Posterior vena cava (tissue), 2 donors: ENCODE data around the gene NCBP3. TPM values are rescaled to one million over a fixed set of nuclear protein-coding genes. Genes with fewer than 3 reads are reported as not detected.

Experiments used
- DNase-seq: peaks from one replicate; pipeline ENCODE4 v3.0.0-alpha.2; 2020; ENCODE audit warnings: low spot score
- intact Hi-C, 2 donors: fragments of 100-400 bp; cut with DNase I; formaldehyde crosslinking; loops; one replicate each; pipeline versions ENCODE4 v1.14.1 to v1.14.2; 2022 to 2023
- total RNA-seq, 2 donors: library from RNA; stranded (reverse); fragmentation: NEBNext Ultra II Directional; extraction: Animal tissue kit (Norgen Biotek cat#: 25700); gene quantifications; one replicate each; pipeline ENCODE4 v1.2.1, GENCODE V29; 2021
- donor health status: DM: yes; HTN: yes; CAD: no.
- donor health status: DM: yes; HTN: yes; CAD: no.

NCBP3 gene
- total RNA-seq, 2 donors from 2014 or later: 22.3 to 22.8 TPM

- intact Hi-C loops: no loop called here
- no peak for DNase-seq
Measured at GRCh38 chr17:3826191-3826590, 19.9 kb downstream of the NCBP3 start.

GRCh38 chr17:3821101-3821500 lies 24.9 kb downstream of the NCBP3 start:
- intact Hi-C loops: no loop called here
- no peak for DNase-seq

DNA sequence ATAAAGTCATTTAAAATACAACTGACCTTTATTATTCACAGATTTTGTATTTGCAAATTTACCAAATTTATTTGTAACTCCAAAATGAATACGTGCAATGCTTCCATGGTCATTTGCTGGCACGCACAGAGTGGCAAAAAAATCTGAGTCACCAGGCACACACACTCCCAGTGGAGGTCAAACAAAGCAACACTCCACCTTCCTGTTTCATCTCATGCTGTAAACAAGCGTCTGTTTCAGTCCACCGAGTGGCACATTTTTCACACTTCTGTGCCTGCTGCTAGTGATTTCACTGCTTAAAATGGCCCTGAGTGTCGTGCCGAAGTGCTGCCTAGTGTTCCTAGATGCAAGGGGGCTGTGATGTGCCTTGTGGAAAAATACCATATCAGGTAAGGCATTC lies 27.3 kb downstream of the NCBP3 start:
- DNase-seq: no peak
- intact Hi-C loops: no loop called here

DNA sequence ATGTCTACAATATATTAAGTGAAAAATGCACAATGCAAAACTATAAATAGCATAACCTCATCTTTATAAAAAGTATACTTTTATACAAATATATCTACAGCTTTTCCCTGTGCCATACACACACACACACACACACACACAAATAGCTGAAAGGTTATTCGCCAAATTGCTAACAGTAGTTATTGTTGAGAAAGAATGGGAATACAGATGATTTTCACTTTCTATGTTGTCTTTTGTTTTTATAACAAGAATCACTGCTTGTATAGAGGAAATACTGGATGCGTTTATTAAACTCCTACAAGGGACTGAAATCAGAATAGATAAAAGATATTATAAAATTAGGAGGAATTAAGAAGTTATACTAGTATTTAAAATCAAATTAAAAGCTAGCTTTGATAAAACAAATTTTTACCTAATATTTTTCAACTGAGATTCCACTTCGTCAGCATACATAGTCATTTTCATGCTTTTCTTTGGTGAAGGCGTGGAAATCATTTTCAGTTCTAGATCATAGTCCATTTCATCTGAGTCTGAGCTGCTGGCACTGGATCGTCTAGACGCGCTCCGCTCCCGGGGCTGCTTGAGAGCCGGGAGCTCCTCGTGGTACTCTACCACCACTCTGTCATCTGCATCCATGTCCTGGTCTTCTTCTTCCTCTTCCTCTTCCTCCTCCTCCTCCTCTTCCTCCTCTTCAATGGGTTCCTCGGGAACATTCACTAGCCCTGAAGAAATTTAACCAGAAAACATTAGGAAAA lies 28.0 kb downstream of the NCBP3 start:
- intact Hi-C loops: no loop called here
- no peak for DNase-seq

GRCh38 chr17:3815925-3816324 lies 30.1 kb downstream of the NCBP3 start:
- intact Hi-C loops: no loop called here
- DNase-seq: no peak

- no peak for DNase-seq
- intact Hi-C loops: no loop called here
Measured at GRCh38 chr17:3815122-3815521, 30.9 kb downstream of the NCBP3 start.

DNA sequence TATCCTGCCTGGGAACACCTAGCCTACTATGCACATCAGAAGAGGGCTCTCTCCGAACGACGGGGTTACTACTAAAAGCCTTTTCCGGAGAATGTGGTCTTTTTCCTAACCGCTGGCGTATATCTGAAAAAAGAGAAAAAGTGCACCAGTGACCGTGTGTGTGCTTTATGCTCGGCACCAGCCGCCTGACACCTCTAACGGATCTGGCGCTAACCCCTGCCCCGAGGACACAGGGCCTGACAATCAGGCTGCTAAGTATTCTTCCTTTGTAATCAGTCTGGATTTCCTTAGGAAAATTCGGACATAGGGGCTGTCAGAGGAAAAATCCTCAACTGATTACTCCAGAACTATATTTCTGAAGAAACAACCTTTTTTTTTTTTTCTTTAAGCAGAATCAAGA lies 31.7 kb downstream of the NCBP3 start:
- DNase-seq: no peak
- intact Hi-C loops: no loop called here

DNA sequence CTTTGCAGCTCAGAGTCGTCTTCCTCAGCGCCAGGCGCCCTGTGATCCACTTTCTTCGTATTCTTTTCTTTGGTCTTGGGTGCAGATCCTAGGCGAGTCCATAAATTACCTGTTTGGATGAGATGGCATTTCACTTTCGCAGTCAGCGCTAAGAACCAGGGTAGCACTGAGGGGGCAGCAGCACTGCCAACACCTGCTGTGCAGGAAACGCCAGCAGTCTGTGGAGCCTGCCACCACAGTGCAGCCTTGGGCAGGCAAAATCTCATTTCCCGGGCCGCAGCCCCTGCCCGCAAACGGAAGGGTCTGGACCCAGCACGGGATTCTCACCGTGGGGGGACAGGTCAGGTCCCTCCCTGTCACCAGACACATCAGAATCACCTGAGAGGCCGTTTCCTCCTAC lies 32.9 kb downstream of the NCBP3 start:
- intact Hi-C loops: no loop called here
- no peak for DNase-seq

- no peak for DNase-seq
- intact Hi-C loops: no loop called here
Measured at GRCh38 chr17:3812771-3813170, 33.3 kb downstream of the NCBP3 start.

GRCh38 chr17:3812284-3812683 lies 33.8 kb downstream of the NCBP3 start:
- peak; percentile 54 for DNase-seq
- intact Hi-C loops: no loop called here

DNA sequence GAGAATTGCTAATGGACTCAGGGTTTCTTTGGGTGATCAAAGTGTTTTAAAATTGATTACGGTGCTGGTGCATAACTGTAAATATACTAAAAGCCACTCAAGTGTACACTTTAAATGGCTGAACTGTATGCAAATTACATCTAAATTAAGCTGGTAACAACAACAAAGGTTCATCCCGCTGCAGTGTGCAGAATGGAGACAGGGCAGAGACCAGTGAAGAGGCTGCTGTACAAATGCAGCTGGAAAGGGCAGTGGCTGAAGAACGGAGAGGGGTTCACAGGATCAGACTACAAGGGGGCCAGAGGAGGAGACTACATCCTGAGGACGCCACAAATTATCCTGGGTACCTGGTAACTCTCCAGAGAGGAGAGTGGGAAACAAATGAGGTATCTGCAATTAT lies 36.0 kb downstream of the NCBP3 start:
- no peak for DNase-seq
- intact Hi-C loops: no loop called here

DNA sequence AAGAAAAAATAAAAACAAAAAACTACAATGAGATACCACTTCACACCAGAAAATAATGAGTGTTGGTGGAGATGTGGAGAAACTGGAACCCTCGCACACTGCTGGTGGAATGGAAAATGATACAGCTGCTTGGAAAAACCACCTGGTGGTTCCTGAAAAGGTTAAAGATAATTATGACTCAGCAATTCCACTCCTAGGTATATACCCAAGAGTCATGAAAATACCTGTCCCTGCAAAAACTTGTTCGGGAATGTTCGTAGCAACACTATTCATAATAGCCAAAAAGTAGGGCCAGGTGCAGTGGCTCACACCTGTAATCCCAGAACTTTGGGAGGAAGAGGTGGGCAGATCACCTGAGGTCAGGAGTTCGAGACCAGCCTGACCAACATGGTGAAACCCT lies 36.9 kb downstream of the NCBP3 start:
- no peak for DNase-seq
- intact Hi-C loops: no loop called here

- intact Hi-C loops: no loop called here
- no peak for DNase-seq
Measured at GRCh38 chr17:3808701-3809100, 37.3 kb downstream of the NCBP3 start.

DNA sequence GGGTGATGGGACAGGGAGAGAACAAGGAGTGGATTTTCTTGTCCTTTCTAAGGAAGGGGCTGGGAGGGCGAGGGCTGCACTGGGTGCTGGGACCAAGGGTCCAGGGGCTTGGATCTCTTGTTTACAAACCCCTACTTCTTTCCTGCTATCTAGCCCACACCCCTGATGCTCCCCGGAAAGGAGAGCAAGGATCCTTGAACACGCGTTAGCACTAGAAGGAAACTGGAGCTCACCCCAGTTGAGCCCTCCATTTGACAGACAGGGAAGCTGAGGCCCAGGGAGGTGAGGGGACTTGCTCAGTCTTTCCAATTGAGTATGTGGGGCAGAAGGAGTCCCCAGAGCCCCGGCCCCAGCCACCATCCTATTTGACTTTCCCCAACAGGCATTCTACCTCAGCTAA lies 40.5 kb downstream of the NCBP3 start:
- intact Hi-C loops: no loop called here
- DNase-seq: peak; percentile 64

DNA sequence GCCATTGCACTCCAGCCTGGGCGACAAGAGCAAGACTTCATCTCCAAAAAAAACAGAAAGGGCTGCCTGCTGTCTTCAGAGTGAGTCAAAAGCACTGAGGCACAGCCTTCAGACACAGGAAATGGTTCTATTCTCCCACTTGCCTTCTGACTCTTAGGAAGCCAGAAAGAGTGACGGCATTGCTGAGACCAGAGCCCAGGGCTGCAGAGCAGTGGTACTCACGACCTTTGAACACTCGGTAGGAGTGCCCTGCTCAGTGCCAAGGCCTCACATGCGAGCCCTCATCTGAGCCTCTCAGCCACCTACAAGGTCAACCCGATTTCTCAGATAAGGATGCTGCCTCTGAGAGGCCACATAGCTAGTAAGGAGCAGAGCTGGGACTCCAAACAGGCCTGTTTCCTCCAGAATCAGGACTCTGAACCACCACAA lies 41.5 kb downstream of the NCBP3 start:
- DNase-seq: no peak
- intact Hi-C loops: no loop called here

- intact Hi-C loops: no loop called here
- no peak for DNase-seq
Measured at GRCh38 chr17:3803308-3803640, 42.8 kb downstream of the NCBP3 start.

DNA sequence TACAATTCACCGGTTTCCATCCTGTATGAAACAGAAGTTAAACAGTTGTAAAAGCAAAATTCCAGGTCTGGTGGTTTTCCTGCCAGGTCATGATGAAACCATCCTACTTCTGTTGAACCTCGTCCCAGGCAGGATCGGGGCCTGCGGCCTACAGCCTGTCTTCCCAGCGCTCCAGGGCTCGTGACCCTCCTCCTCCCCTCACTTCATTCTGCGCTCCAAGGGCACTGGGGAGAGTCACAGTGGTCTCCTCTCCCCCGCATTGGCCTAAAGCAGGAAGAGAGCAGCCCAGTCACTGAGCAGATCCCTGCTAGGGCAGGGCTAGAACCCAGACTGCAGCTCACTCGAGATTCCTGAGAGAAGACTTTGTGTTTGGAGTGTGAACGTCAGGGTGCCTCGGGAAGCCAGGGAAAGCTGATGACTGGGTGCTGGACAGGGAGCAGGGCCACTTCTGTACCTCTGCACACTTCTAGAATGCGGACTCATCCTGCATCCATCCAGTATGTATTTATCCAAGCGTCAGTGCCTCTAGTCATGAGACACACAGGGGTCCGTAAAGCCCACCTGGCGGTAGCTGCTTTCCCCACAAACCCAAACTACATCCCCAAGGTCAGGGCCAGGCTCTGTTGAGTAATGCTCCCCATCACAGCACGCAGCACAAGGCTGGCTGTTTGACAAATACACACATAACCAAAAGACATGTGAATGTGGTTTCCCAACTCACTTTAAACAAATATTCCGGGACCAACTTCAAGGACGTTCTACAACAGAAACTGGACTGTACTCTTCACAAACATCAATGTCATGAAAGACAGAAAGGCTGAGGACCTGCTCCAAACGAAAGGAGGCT lies 43.4 kb downstream of the NCBP3 start:
- intact Hi-C loops: no loop called here
- DNase-seq: peak; percentile 80

DNA sequence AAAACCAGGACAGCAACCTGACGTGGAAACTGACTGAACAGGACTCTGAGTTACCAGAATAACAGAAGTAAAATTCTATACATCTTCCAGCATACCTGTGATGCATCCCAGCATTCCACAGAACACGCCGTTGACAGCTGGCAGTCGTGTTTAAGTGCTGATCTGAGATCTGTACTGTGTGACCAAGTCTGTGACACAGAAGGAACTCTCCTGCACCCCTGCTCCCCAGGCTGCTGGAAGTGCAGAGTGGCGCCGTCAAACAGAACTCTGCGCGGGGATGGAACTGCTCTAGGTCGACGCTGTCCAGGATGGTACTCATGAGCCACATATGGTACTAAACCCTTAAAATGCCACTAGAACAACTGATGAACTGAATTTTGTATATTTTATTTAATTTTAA lies 44.3 kb downstream of the NCBP3 start:
- intact Hi-C loops: no loop called here
- peak; percentile 45 for DNase-seq

GRCh38 chr17:3801347-3801746 lies 44.7 kb downstream of the NCBP3 start:
- no peak for DNase-seq
- intact Hi-C loops: no loop called here

- DNase-seq: no peak
- intact Hi-C loops: no loop called here
Measured at GRCh38 chr17:3800362-3801271, 45.4 kb downstream of the NCBP3 start, which contains the start of gene ITGAE. TSS of gene ITGAE (minus strand) at chr17:3801188. CDS start at chr17:3801144, 44 bp downstream.
